UCSD-AML1 (cell line): Measurements from ENCODE around the gene PRRC2A.
A peak's percentile ranks its signal among the peaks of the same experiment; 100 is the strongest.
"Not testable (repeated sequence)": the region's sequence is repeated elsewhere in the genome, so short reads cannot be mapped to it uniquely, and the experiment has no call there.

Source experiments
- DNase-seq: peaks from one replicate; lab custom pipeline; 2025; ENCODE audit not compliant: unreplicated experiment; lab: John Stamatoyannopoulos, UW

The PRRC2A gene

GRCh38 chr6:31585491-31585890, 35.0 kb upstream of the PRRC2A start:
- no peak for DNase-seq

GRCh38 chr6:31586008-31586407, 34.5 kb upstream of the PRRC2A start, which contains the start of gene LST1:
Gene LST1 (plus strand): TSS chr6:31586277. CDS start chr6:31587300, 1,023 bp downstream.
- peak; percentile 81 for DNase-seq

- DNase-seq = peak; percentile 92
These were observed 33.8 kb upstream of the PRRC2A start for GRCh38 chr6:31586599-31587281.

GRCh38 chr6:31587791-31588777, 32.4 kb upstream of the PRRC2A start:
- DNase-seq = no peak

GRCh38 chr6:31588871-31589650, 31.5 kb upstream of the PRRC2A start:
- no peak for DNase-seq

- not testable (repeated sequence) for DNase-seq
These were observed 29.8 kb upstream of the PRRC2A start for GRCh38 chr6:31590691-31591090.

GRCh38 chr6:31592396-31592771, 28.1 kb upstream of the PRRC2A start:
- no peak for DNase-seq

- DNase-seq = no peak
These were observed 23.5 kb upstream of the PRRC2A start for GRCh38 chr6:31597006-31597405.

- DNase-seq = no peak
These were observed 13.2 kb upstream of the PRRC2A start for GRCh38 chr6:31607317-31607716.

- no peak for DNase-seq
These were observed 10.8 kb upstream of the PRRC2A start for GRCh38 chr6:31609519-31610406.

- DNase-seq = no peak
These were observed 9.5 kb upstream of the PRRC2A start for GRCh38 chr6:31610968-31611367.

- peak; percentile 47 for DNase-seq
These were observed 6.4 kb upstream of the PRRC2A start for GRCh38 chr6:31614075-31614619.

GRCh38 chr6:31614684-31615578, 5.6 kb upstream of the PRRC2A start, which contains the start of gene AIF1:
Gene AIF1 (plus strand): TSS chr6:31615234. CDS start chr6:31615330, 96 bp downstream.
- DNase-seq = peak; percentile 68

GRCh38 chr6:31615748-31616147, 4.8 kb upstream of the PRRC2A start:
- DNase-seq = peak; percentile 79

- DNase-seq = no peak
These were observed 3.5 kb upstream of the PRRC2A start for GRCh38 chr6:31617010-31617409.

- DNase-seq = peak; percentile 99
These were observed 520 bp upstream of the PRRC2A start for GRCh38 chr6:31619805-31620585.

- DNase-seq = no peak
These were observed 915 bp downstream of the PRRC2A start for GRCh38 chr6:31621320-31621939.

- no peak for DNase-seq
These were observed 1.5 kb downstream of the PRRC2A start for GRCh38 chr6:31621991-31622390.
